ENCODE measurements around the gene KRT35.

DNA sequence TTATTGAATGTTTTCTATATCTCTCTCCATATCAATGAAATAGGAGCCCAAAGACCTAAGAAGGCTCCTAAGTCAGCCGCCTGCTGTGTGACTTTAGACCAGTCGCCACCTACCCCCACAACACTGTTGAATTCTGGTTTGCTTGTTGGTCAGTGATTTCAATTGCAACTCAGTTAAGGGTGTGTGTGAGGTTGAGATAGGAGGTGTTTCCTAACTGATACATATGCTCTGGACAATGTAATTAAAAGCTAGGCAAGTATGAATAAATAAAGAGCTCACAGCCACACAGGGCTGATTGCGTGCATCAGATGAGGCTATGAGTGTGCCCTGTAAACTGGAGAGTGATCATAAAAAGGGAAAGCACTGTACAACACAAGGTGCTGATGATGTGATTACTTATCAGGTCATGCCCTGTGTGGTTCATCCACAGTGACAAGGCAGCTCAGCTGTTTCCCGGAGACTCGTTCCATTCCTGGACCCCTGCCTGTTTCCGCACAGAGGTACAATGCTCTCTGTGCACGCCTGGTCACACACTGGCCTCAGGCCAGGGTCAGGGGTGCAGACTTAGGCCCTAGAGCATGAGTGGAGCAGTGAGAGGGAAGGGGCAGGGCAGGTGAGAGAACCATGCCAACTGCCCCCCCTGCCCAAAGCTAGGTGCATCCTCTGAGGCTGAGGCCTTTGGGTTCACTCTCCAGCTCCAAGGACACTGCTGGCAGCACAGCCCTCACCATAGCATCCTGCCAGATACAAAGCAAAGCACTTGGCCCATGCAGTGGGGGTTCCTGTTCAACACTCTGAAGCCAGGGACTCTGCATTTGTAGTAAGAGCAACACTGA lies 3.3 kb upstream of the KRT35 start:
- TF ChIP-seq, protein P1, sequence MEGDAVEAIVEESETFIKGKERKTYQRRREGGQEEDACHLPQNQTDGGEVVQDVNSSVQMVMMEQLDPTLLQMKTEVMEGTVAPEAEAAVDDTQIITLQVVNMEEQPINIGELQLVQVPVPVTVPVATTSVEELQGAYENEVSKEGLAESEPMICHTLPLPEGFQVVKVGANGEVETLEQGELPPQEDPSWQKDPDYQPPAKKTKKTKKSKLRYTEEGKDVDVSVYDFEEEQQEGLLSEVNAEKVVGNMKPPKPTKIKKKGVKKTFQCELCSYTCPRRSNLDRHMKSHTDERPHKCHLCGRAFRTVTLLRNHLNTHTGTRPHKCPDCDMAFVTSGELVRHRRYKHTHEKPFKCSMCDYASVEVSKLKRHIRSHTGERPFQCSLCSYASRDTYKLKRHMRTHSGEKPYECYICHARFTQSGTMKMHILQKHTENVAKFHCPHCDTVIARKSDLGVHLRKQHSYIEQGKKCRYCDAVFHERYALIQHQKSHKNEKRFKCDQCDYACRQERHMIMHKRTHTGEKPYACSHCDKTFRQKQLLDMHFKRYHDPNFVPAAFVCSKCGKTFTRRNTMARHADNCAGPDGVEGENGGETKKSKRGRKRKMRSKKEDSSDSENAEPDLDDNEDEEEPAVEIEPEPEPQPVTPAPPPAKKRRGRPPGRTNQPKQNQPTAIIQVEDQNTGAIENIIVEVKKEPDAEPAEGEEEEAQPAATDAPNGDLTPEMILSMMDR (IDR thresholded peaks at IDR 0.05 in 4 of 5, conservative IDR thresholded peaks at IDR 0.05 in 1 of 5), result no peak
- no peak for TF ChIP-seq POLR2A (IDR thresholded peaks at IDR 0.05)

All from gastrocnemius medialis (tissue), 4 donors.